SU-DHL-6 (cell line): ENCODE results near the gene TAGLN.

ENCODE experiments used
- H2AFZ ChIP-seq: fragments of 200-600 bp; sonication (generic); 2 replicates; pipeline ENCODE4 v1.6.1; 2014; ENCODE audit warnings: low read depth, mild to moderate bottlenecking, moderate library complexity, mixed read lengths, antibody characterized with exemption, low read length; ENCODE audit not compliant: severe bottlenecking
- H3F3A ChIP-seq: fragments of 200-600 bp; shearing (Covaris generic); 2 replicates; pipeline ENCODE4 v1.6.0; 2016; ENCODE audit warnings: antibody characterized with exemption, mild to moderate bottlenecking; ENCODE audit not compliant: insufficient read depth
- H3K27ac ChIP-seq: fragments of 200-600 bp; sonication (generic); 2 replicates; pipeline ENCODE4 v1.5.1; 2016; ENCODE audit warnings: low read depth, mild to moderate bottlenecking, low read length, moderate library complexity, mixed read lengths
- H3K27me3 ChIP-seq: fragments of 200-600 bp; sonication (generic), shearing (Covaris generic); 2 replicates; pipeline ENCODE4 v1.6.0; 2014; ENCODE audit warnings: mild to moderate bottlenecking, low read length
- H3K36me3 ChIP-seq: fragments of 200-600 bp; sonication (generic); 2 replicates; pipeline ENCODE4 v1.6.1; 2014; ENCODE audit warnings: mild to moderate bottlenecking, low read length, mixed read lengths
- H3K4me2 ChIP-seq: fragments of 300-600, 200-600 bp; shearing (Covaris generic), sonication (generic); 2 replicates; pipeline ENCODE4 v1.6.0; 2014; ENCODE audit warnings: low read length, low read depth, mild to moderate bottlenecking; ENCODE audit not compliant: poor library complexity, severe bottlenecking
- H3K4me3 ChIP-seq: fragments of 200-600 bp; sonication (generic); 2 replicates; pipeline ENCODE4 v1.5.1; 2014; ENCODE audit warnings: antibody characterized with exemption, low read length, mild to moderate bottlenecking, mixed read lengths; ENCODE audit not compliant: insufficient read depth, poor library complexity, severe bottlenecking
- H3K79me2 ChIP-seq: fragments of 200-600 bp; sonication (generic); 2 replicates; pipeline ENCODE4 v1.6.1; 2014; ENCODE audit warnings: mild to moderate bottlenecking, low read length, moderate library complexity; ENCODE audit not compliant: insufficient read depth
- H3K9ac ChIP-seq: fragments of 200-600 bp; sonication (generic); 2 replicates; pipeline ENCODE4 v1.7.0; 2014; ENCODE audit warnings: mild to moderate bottlenecking, low read length
- H3K9me2 ChIP-seq: fragments of 200-600 bp; sonication (generic); replicated peaks from 2 replicates; pipeline ENCODE4 v1.6.1; 2014; ENCODE audit warnings: low read length; ENCODE audit not compliant: insufficient read depth
- H3K9me3 ChIP-seq: fragments of 200-600 bp; sonication (generic); 2 replicates; pipeline ENCODE4 v1.6.1; 2014; ENCODE audit warnings: low read length, mixed read lengths; ENCODE audit not compliant: insufficient read depth
- H4K20me1 ChIP-seq: fragments of 200-600 bp; sonication (generic); 2 replicates; pipeline ENCODE4 v1.6.1; 2014; ENCODE audit warnings: low read depth, mild to moderate bottlenecking, antibody characterized with exemption, low read length, moderate library complexity, mixed read lengths
- CTCF ChIP-seq: fragments of 200-600 bp; sonication (generic); IDR thresholded peaks from one replicate; pipeline ENCODE4 v1.5.1; 2017; ENCODE audit warnings: antibody characterized with exemption, mild to moderate bottlenecking, low read length, moderate library complexity; ENCODE audit not compliant: insufficient read depth, poor library complexity, severe bottlenecking
- EZH2phosphoT487 ChIP-seq: fragments of 200-600 bp; sonication (generic), shearing (Covaris generic); conservative IDR thresholded peaks from 2 replicates; pipeline ENCODE4 v1.6.1; 2018; ENCODE audit warnings: mild to moderate bottlenecking, antibody characterized with exemption, low read length, moderate library complexity, mixed read lengths

TAGLN gene

GRCh38 chr11:117238221-117238620, 39.1 kb downstream of the TAGLN start:
- Histone ChIP-seq H3K27ac (no peak overlapping the region), H3K9ac (no peak overlapping the region), H2AFZ (no peak overlapping the region), H3K36me3 (no peaks in the 10 kb centered on the region; the same call in 1 of the 2 replicates), H3F3A (peaks cover 10% of the 10 kb centered on the region; the same call in 1 of the 2 replicates), H3K79me2 (peaks cover 14% of the 10 kb centered on the region; the same call in 1 of the 2 replicates), H4K20me1 (no peaks in the 10 kb centered on the region), H3K4me3 (no peak overlapping the region), H3K27me3 (no peaks in the 10 kb centered on the region), H3K9me2 (no peaks in the 10 kb centered on the region), H3K9me3 (no peaks in the 10 kb centered on the region), H3K4me2 (no peak overlapping the region)
- TF ChIP-seq CTCF: no peak
- TF ChIP-seq EZH2phosphoT487: no peak

- Histone ChIP-seq H3K9me2 (no peaks in the 10 kb centered on the region), H3K4me2 (no peak overlapping the region), H4K20me1 (no peaks in the 10 kb centered on the region), H3K27ac (no peak overlapping the region), H3K36me3 (no peaks in the 10 kb centered on the region; the same call in 1 of the 2 replicates), H3K9ac (no peak overlapping the region), H3K9me3 (no peaks in the 10 kb centered on the region), H3F3A (peaks cover 7% of the 10 kb centered on the region; the same call in 1 of the 2 replicates), H3K27me3 (no peaks in the 10 kb centered on the region), H2AFZ (no peak overlapping the region), H3K4me3 (no peak overlapping the region), H3K79me2 (peaks cover 5% of the 10 kb centered on the region; the same call in 1 of the 2 replicates)
- TF ChIP-seq EZH2phosphoT487 (no peak), CTCF (no peak)
These were observed 40.1 kb downstream of the TAGLN start for GRCh38 chr11:117239295-117239694.

GRCh38 chr11:117248341-117248740, 49.2 kb downstream of the TAGLN start:
- no peak overlapping the region for H3K27ac ChIP-seq
- no peak overlapping the region for H3K4me2 ChIP-seq
- H3K79me2 ChIP-seq: no peaks in the 10 kb centered on the region
- no peaks in the 10 kb centered on the region for H3K9me3 ChIP-seq
- no peaks in the 10 kb centered on the region for H3K9me2 ChIP-seq
- H3K4me3 ChIP-seq: no peak overlapping the region
- H3K9ac ChIP-seq: no peak overlapping the region
- H2AFZ ChIP-seq: no peak overlapping the region
- H3K27me3 ChIP-seq: no peaks in the 10 kb centered on the region
- TF ChIP-seq CTCF: no peak
- TF ChIP-seq EZH2phosphoT487: no peak
- no peaks in the 10 kb centered on the region for H3F3A ChIP-seq
- no peaks in the 10 kb centered on the region for H4K20me1 ChIP-seq
- H3K36me3 ChIP-seq: peaks cover 6% of the 10 kb centered on the region; the same call in 1 of the 2 replicates
